Measurements from ENCODE around the gene COMTD1. TPM values are rescaled to one million over a fixed set of nuclear protein-coding genes. Genes with fewer than 3 reads are reported as not detected.

Gene COMTD1
- total and polyA plus RNA-seq, 2 of the 13 experiments (the other 11 are each of a cell fraction or from before 2014, with no cell fraction given): 11.8 to 18.4 TPM

DNA sequence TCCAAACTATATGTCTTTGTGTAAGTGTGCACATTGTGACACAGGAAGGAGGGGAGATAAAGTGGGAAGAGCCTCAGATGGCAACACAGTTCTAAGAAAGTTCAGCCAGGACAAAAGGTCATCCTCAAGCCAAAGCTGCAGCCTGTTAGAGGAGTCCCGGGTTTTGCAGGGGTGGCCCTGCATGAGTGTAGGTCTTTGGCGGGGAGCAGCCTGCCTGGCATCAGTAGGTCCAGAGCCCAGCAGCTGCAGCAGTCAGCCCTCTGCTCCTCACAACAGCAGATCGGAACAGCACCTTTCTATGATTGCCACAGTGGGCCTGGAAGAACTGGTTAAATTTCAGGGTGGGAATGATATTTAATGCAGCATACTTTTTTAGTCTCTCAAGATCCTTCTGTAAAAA lies 38.7 kb downstream of the COMTD1 start (continued):
- no peak for TF ChIP-seq NRL (CRISPR knock-in tag; IDR thresholded peaks at IDR 0.05; ENCODE audit: borderline replicate concordance)
- no peak for TF ChIP-seq ZNF431 (CRISPR knock-in tag; IDR thresholded peaks at IDR 0.05; ENCODE audit: borderline replicate concordance, low read depth)
- TF ChIP-seq, protein P1, sequence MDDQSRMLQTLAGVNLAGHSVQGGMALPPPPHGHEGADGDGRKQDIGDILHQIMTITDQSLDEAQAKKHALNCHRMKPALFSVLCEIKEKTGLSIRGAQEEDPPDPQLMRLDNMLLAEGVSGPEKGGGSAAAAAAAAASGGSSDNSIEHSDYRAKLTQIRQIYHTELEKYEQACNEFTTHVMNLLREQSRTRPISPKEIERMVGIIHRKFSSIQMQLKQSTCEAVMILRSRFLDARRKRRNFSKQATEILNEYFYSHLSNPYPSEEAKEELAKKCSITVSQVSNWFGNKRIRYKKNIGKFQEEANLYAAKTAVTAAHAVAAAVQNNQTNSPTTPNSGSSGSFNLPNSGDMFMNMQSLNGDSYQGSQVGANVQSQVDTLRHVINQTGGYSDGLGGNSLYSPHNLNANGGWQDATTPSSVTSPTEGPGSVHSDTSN (CRISPR knock-in tag; IDR thresholded peaks at IDR 0.05; ENCODE audit: borderline replicate concordance): no peak

DNA sequence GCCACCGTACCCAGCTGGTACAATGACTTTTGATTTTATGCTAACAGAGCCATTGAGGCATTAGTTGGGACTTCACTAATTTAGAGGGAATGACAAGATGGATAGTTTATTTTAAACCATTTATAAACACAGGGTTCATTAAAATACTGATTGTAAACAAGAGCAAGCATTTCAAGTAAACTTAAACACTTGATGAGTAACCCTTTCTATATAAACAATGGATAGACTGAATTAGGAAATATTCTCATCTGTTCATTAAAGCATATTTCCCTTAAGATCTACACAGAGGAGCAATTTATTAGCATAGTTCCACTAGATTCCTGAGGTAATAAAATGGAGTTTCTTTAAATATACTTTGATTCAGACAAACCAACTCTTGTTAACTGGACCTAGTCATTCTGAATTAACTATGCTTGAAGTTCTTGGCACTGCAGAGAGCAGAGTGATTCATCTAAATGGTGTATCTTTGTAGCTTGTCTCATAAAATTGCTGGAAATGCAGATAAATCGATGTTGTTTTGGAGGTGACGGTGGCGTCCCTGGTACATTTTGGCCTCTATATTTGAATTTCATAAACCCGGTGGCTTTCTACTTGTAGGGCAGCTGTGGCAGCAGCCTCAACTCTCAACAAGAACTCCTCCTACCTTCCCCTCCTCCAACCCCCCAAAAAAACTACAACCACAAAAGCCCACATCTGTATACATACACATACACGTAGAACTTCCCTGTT lies 40.6 kb downstream of the COMTD1 start:
- ChIA-PET CTCF (ENCODE audit: low intra/inter-chr PET ratio, low total read pairs) (no interaction called here), POLR2A (no interaction called here)
- intact Hi-C loops (cut with micrococcal nuclease; ENCODE audit: unreplicated experiment) (no loop called here), in situ Hi-C loops (cut with HindIII; ENCODE audit: extremely low pct_ligation_motif_present, low pct_unique_long_range_greater_than_20kb) (no loop called here)
- no peak for DNase-seq (ENCODE audit: low spot score)
- Histone ChIP-seq H3K79me2 (ENCODE audit: insufficient read depth, low read length) (no peaks in the 10 kb centered on the region), H3K4me2 (ENCODE audit: low read depth, low read length) (no peak overlapping the region), H3K4me3 (replicated peaks in 1 of 3; ENCODE audit: insufficient read depth in 1 of 3, low read depth in 2 of 3, low read length in 3 of 3) (no peak overlapping the region), H3K27ac (ENCODE audit: extremely low read length, insufficient read depth, low read length) (no peak overlapping the region), H3K4me1 (ENCODE audit: insufficient read depth, low read length) (peaks cover 22% of the 10 kb centered on the region), H3K9ac (ENCODE audit: insufficient read depth, low read depth, low read length) (no peak overlapping the region), H3K9me3 (ENCODE audit: low read length) (no peaks in the 10 kb centered on the region), H4K20me1 (ENCODE audit: insufficient read depth, low read length) (no peaks in the 10 kb centered on the region), H2AFZ (ENCODE audit: low read length) (no peak overlapping the region), H3K27me3 (ENCODE audit: control insufficient read depth in 1 of 2, insufficient read depth in 2 of 2, low read length in 2 of 2) (no peaks in the 10 kb centered on the region; a peak in 1 of 5 replicates), H3K36me3 (replicated peaks in 1 of 2; ENCODE audit: control insufficient read depth in 1 of 2, insufficient read depth in 2 of 2, low read length in 2 of 2) (no peaks in the 10 kb centered on the region)
- FAIRE-seq: no peak
- WGBS (ENCODE audit: low lambda C conversion rate): 94% methylated on average over 6 of the region's 6 CpGs
- no TSS peak for BruUV-seq (replicated peaks)
- no peak for ATAC-seq
- no peak for TF ChIP-seq HOXA9 (CRISPR knock-in tag; IDR thresholded peaks at IDR 0.05; ENCODE audit: borderline replicate concordance)
- TF ChIP-seq ZNF124 (CRISPR knock-in tag; IDR thresholded peaks at IDR 0.05): no peak
- TF ChIP-seq FOSL1 (CRISPR knock-in tag; IDR thresholded peaks at IDR 0.05; ENCODE audit: borderline replicate concordance): no peak
- TF ChIP-seq CBFB (CRISPR knock-in tag; IDR thresholded peaks at IDR 0.05): no peak
- TF ChIP-seq HIVEP1 (CRISPR knock-in tag; IDR thresholded peaks at IDR 0.05): no peak
- TF ChIP-seq NBN (conservative IDR thresholded peaks at IDR 0.05): no peak
- no peak for TF ChIP-seq YY1 (IDR thresholded peaks at IDR 0.05; ENCODE audit: insufficient read depth, insufficient replicate concordance, low read depth, low read length)
- no peak for TF ChIP-seq ZNF501 (CRISPR knock-in tag; IDR thresholded peaks at IDR 0.05)
- TF ChIP-seq, protein P2, sequence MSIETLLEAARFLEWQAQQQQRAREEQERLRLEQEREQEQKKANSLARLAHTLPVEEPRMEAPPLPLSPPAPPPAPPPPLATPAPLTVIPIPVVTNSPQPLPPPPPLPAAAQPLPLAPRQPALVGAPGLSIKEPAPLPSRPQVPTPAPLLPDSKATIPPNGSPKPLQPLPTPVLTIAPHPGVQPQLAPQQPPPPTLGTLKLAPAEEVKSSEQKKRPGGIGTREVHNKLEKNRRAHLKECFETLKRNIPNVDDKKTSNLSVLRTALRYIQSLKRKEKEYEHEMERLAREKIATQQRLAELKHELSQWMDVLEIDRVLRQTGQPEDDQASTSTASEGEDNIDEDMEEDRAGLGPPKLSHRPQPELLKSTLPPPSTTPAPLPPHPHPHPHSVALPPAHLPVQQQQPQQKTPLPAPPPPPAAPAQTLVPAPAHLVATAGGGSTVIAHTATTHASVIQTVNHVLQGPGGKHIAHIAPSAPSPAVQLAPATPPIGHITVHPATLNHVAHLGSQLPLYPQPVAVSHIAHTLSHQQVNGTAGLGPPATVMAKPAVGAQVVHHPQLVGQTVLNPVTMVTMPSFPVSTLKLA (IDR thresholded peaks at IDR 0.05): no peak
- TF ChIP-seq, protein P3, sequence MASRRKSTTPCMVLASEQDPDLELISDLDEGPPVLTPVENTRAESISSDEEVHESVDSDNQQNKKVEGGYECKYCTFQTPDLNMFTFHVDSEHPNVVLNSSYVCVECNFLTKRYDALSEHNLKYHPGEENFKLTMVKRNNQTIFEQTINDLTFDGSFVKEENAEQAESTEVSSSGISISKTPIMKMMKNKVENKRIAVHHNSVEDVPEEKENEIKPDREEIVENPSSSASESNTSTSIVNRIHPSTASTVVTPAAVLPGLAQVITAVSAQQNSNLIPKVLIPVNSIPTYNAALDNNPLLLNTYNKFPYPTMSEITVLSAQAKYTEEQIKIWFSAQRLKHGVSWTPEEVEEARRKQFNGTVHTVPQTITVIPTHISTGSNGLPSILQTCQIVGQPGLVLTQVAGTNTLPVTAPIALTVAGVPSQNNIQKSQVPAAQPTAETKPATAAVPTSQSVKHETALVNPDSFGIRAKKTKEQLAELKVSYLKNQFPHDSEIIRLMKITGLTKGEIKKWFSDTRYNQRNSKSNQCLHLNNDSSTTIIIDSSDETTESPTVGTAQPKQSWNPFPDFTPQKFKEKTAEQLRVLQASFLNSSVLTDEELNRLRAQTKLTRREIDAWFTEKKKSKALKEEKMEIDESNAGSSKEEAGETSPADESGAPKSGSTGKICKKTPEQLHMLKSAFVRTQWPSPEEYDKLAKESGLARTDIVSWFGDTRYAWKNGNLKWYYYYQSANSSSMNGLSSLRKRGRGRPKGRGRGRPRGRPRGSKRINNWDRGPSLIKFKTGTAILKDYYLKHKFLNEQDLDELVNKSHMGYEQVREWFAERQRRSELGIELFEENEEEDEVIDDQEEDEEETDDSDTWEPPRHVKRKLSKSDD (CRISPR knock-in tag; IDR thresholded peaks at IDR 0.05; ENCODE audit: low read depth): no peak
- TF ChIP-seq, protein P4, sequence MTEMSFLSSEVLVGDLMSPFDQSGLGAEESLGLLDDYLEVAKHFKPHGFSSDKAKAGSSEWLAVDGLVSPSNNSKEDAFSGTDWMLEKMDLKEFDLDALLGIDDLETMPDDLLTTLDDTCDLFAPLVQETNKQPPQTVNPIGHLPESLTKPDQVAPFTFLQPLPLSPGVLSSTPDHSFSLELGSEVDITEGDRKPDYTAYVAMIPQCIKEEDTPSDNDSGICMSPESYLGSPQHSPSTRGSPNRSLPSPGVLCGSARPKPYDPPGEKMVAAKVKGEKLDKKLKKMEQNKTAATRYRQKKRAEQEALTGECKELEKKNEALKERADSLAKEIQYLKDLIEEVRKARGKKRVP (CRISPR knock-in tag; IDR thresholded peaks at IDR 0.05): no peak
- no peak for TF ChIP-seq RARA (CRISPR knock-in tag; IDR thresholded peaks at IDR 0.05)
- TF ChIP-seq CHD4 (IDR thresholded peaks at IDR 0.05; ENCODE audit: borderline replicate concordance, low read length): no peak
